Endothelial cell of umbilical vein (primary cell): ENCODE measurements around the gene RPIA.

Experiments
- EZH2 ChIP-seq: IDR thresholded peaks from 2 replicates; pipeline ENCODE4 v1.6.1; 2012; ENCODE audit warnings: borderline replicate concordance, low read depth, mild to moderate bottlenecking, moderate library complexity, low read length, inconsistent platforms; ENCODE audit not compliant: severe bottlenecking
- FOS ChIP-seq: IDR thresholded peaks from 2 replicates; pipeline ENCODE4 v1.6.1; 2011; ENCODE audit warnings: mild to moderate bottlenecking, low read length, moderate library complexity, borderline replicate concordance; ENCODE audit not compliant: insufficient read depth
- GATA2 ChIP-seq: IDR thresholded peaks from 2 replicates; pipeline ENCODE4 v1.7.0; 2011; ENCODE audit warnings: low read depth, mild to moderate bottlenecking, moderate library complexity, mixed read lengths, low read length; ENCODE audit not compliant: insufficient read length, insufficient read depth
- MYC ChIP-seq: IDR thresholded peaks from one replicate; pipeline ENCODE4 v1.6.1; 2011; ENCODE audit warnings: mild to moderate bottlenecking, low read depth, low read length
- POLR2A ChIP-seq: IDR thresholded peaks from 2 replicates; pipeline ENCODE4 v1.6.1; 2012; ENCODE audit warnings: low read depth, mild to moderate bottlenecking, control low read depth, low read length
- POLR2AphosphoS5 ChIP-seq: IDR thresholded peaks from 2 replicates; pipeline ENCODE4 v1.6.1; 2012; ENCODE audit warnings: low read depth, mild to moderate bottlenecking, control low read depth, low read length, moderate library complexity; ENCODE audit not compliant: insufficient read depth
- TF ChIP-seq, protein P1 (sequence below), 2 donors: IDR thresholded peaks; 1 replicate in 1 of 2; 2 replicates in 1 of 2; pipeline ENCODE4 v1.5.1; 2011; ENCODE audit warnings: low read length in 2 of 2, mild to moderate bottlenecking in 2 of 2, moderate library complexity in 2 of 2, control low read depth in 1 of 2, inconsistent platforms in 1 of 2, low read depth in 1 of 2; ENCODE audit not compliant: insufficient read depth in 1 of 2; ENCODE audit errors: extremely low read depth in 1 of 2
- TF ChIP-seq, protein P2 (sequence below): IDR thresholded peaks from 2 replicates; pipeline ENCODE4 v1.6.1; 2011; ENCODE audit not compliant: insufficient read depth, insufficient read length

DNA sequence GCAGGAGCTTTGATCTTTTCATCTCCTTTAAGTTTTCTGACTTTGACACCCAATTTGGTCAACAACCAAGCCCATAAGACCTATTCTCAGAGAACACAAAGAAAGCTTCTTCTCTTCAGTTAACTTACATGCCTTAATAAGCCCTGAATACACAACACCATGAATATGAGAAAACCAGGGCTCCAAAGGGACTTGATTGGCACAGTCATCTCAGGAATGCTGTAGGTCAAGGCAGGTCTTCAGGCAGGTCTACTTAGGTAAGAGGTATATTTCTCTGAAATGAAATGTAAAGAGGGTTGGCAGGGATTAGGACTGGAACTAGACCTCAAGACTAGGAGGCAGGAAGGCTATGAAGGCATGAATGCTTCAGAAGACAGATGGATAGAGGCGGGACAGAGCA lies 39.8 kb upstream of the RPIA start:
- TF ChIP-seq, protein P1, sequence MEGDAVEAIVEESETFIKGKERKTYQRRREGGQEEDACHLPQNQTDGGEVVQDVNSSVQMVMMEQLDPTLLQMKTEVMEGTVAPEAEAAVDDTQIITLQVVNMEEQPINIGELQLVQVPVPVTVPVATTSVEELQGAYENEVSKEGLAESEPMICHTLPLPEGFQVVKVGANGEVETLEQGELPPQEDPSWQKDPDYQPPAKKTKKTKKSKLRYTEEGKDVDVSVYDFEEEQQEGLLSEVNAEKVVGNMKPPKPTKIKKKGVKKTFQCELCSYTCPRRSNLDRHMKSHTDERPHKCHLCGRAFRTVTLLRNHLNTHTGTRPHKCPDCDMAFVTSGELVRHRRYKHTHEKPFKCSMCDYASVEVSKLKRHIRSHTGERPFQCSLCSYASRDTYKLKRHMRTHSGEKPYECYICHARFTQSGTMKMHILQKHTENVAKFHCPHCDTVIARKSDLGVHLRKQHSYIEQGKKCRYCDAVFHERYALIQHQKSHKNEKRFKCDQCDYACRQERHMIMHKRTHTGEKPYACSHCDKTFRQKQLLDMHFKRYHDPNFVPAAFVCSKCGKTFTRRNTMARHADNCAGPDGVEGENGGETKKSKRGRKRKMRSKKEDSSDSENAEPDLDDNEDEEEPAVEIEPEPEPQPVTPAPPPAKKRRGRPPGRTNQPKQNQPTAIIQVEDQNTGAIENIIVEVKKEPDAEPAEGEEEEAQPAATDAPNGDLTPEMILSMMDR (IDR thresholded peaks at IDR 0.05; ENCODE audit: extremely low read depth in 1 of 2, insufficient read depth in 1 of 2, low read depth in 1 of 2, low read length in 2 of 2), result no peak
- no peak for TF ChIP-seq POLR2A
- no peak for TF ChIP-seq POLR2AphosphoS5
- TF ChIP-seq EZH2, result no peak
- TF ChIP-seq GATA2, result no peak
- no peak for TF ChIP-seq FOS
- TF ChIP-seq, protein P2, sequence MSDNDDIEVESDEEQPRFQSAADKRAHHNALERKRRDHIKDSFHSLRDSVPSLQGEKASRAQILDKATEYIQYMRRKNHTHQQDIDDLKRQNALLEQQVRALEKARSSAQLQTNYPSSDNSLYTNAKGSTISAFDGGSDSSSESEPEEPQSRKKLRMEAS, result no peak
- no peak for TF ChIP-seq MYC
